H9 (cell line): ENCODE measurements around the gene CDC20. TPM values are rescaled to one million over a fixed set of nuclear protein-coding genes. Genes with fewer than 3 reads are reported as not detected.

Experiments used
- DNase-seq: peaks from one replicate; pipeline ENCODE4 v3.0.0-alpha.2; 2017
- H2AFZ ChIP-seq: one replicate; pipeline ENCODE4 v1.6.1; 2013; ENCODE audit warnings: mild to moderate bottlenecking, low read length, control low read depth, moderate library complexity
- H2AK5ac ChIP-seq: 2 replicates; pipeline ENCODE4 v1.6.1; 2013; ENCODE audit warnings: low read length, control low read depth, mixed read lengths; ENCODE audit not compliant: insufficient read length
- H2BK120ac ChIP-seq: one replicate; pipeline ENCODE4 v1.6.1; 2013; ENCODE audit warnings: low read depth, mild to moderate bottlenecking, low read length, control low read depth, inconsistent platforms; ENCODE audit not compliant: poor library complexity, severe bottlenecking
- H2BK12ac ChIP-seq: 2 replicates; pipeline ENCODE4 v1.6.1; 2013; ENCODE audit warnings: low read length, control low read depth, mixed read lengths, low read depth; ENCODE audit not compliant: insufficient read length
- H2BK15ac ChIP-seq: 2 replicates; pipeline ENCODE4 v1.6.1; 2013; ENCODE audit warnings: low read depth, low read length, control low read depth
- H2BK20ac ChIP-seq: one replicate; pipeline ENCODE4 v1.6.1; 2013; ENCODE audit warnings: low read depth, mild to moderate bottlenecking, low read length, control low read depth, inconsistent platforms; ENCODE audit not compliant: poor library complexity, severe bottlenecking
- H2BK5ac ChIP-seq: 2 replicates; pipeline ENCODE4 v1.6.1; 2013; ENCODE audit warnings: low read length, control low read depth, mixed read lengths; ENCODE audit not compliant: insufficient read length
- H3K14ac ChIP-seq: 2 replicates; pipeline ENCODE4 v1.6.1; 2013; ENCODE audit warnings: low read length, control low read depth; ENCODE audit not compliant: insufficient read depth
- H3K18ac ChIP-seq: 2 replicates; pipeline ENCODE4 v1.6.1; 2013; ENCODE audit warnings: low read depth, mild to moderate bottlenecking, mixed read lengths, low read length, control low read depth; ENCODE audit not compliant: insufficient read length
- H3K23ac ChIP-seq: 2 replicates; pipeline ENCODE4 v1.6.1; 2013; ENCODE audit warnings: low read length, control low read depth, mixed read lengths, low read depth; ENCODE audit not compliant: insufficient read length
- H3K23me2 ChIP-seq: 2 replicates; pipeline ENCODE4 v1.6.1; 2013; ENCODE audit warnings: low read depth, mild to moderate bottlenecking, mixed read lengths, low read length, control low read depth; ENCODE audit not compliant: insufficient read length, poor library complexity, severe bottlenecking
- H3K27ac ChIP-seq: 2 replicates; pipeline ENCODE4 v1.5.1; 2013; ENCODE audit warnings: low read length, control low read depth, mixed read lengths, low read depth; ENCODE audit not compliant: insufficient read length
- H3K27me3 ChIP-seq: 2 replicates; pipeline ENCODE4 v1.6.1; 2013; ENCODE audit warnings: low read length, control low read depth, inconsistent platforms; ENCODE audit not compliant: insufficient read depth
- H3K4ac ChIP-seq: 2 replicates; pipeline ENCODE4 v1.6.1; 2013; ENCODE audit warnings: low read depth, mild to moderate bottlenecking, control low read depth, inconsistent platforms, low read length, moderate library complexity
- H3K4me1 ChIP-seq: 2 replicates; pipeline ENCODE4 v1.6.1; 2013; ENCODE audit warnings: low read length, control low read depth, inconsistent platforms; ENCODE audit not compliant: insufficient read depth
- H3K4me2 ChIP-seq: 2 replicates; pipeline ENCODE4 v1.6.1; 2013; ENCODE audit warnings: low read length, control low read depth, mixed read lengths; ENCODE audit not compliant: insufficient read length, insufficient read depth
- H3K56ac ChIP-seq: 2 replicates; pipeline ENCODE4 v1.6.1; 2013; ENCODE audit warnings: low read depth, mild to moderate bottlenecking, mixed read lengths, low read length, control low read depth; ENCODE audit not compliant: insufficient read length
- H3K79me1 ChIP-seq: 2 replicates; pipeline ENCODE4 v1.6.1; 2013; ENCODE audit warnings: low read depth, mild to moderate bottlenecking, moderate library complexity, low read length, control low read depth, inconsistent platforms; ENCODE audit not compliant: insufficient read depth, poor library complexity, severe bottlenecking
- H3K79me2 ChIP-seq: 2 replicates; pipeline ENCODE4 v1.6.1; 2013; ENCODE audit warnings: low read length, control low read depth, inconsistent platforms; ENCODE audit not compliant: insufficient read depth
- H3K9ac ChIP-seq: 2 replicates; pipeline ENCODE4 v1.6.1; 2013; ENCODE audit warnings: low read length, control low read depth, mixed read lengths; ENCODE audit not compliant: insufficient read length; ENCODE audit errors: extremely low read depth
- H3K9me3 ChIP-seq: one replicate; pipeline ENCODE4 v1.6.1; 2013; ENCODE audit warnings: low read depth, low read length, inconsistent platforms; ENCODE audit not compliant: control insufficient read depth
- H3T11ph ChIP-seq: one replicate; pipeline ENCODE4 v1.6.1; 2013; ENCODE audit warnings: mild to moderate bottlenecking, low read length, control low read depth, inconsistent platforms
- H4K20me1 ChIP-seq: one replicate; pipeline ENCODE4 v1.6.1; 2013; ENCODE audit not compliant: control insufficient read depth, insufficient read length, insufficient read depth
- H4K5ac ChIP-seq: 2 replicates; pipeline ENCODE4 v1.6.1; 2013; ENCODE audit warnings: low read depth, mild to moderate bottlenecking, mixed read lengths, low read length, control low read depth; ENCODE audit not compliant: insufficient read length
- H4K8ac ChIP-seq: replicated peaks from 2 replicates; pipeline ENCODE4 v1.6.1; 2013; ENCODE audit warnings: low read length, control low read depth, mixed read lengths, low read depth; ENCODE audit not compliant: insufficient read length
- H4K91ac ChIP-seq: 2 replicates; pipeline ENCODE4 v1.6.1; 2013; ENCODE audit warnings: low read depth, mild to moderate bottlenecking, moderate library complexity, mixed read lengths, low read length, control low read depth; ENCODE audit not compliant: insufficient read length
- H3K27ac Mint-ChIP-seq, 3 experiments: 2 replicates in 2 of 3; 3 replicates in 1 of 3; pipeline ENCODE4 v1.8.0; 2020 to 2021; ENCODE audit warnings: mixed read lengths in 3 of 3, mild to moderate bottlenecking in 1 of 3, moderate library complexity in 1 of 3
- H3K27me3 Mint-ChIP-seq: 2 replicates; pipeline ENCODE4 v1.8.0; 2021; ENCODE audit warnings: low read depth, mild to moderate bottlenecking, moderate library complexity, mixed read lengths
- H3K36me3 Mint-ChIP-seq, 3 experiments: 2 replicates in 2 of 3; 3 replicates in 1 of 3; pipeline ENCODE4 v1.8.0; 2020 to 2021; ENCODE audit warnings: low read depth in 3 of 3, mixed read lengths in 3 of 3; ENCODE audit not compliant: insufficient read depth in 1 of 3
- H3K4me1 Mint-ChIP-seq, 2 experiments: 2 replicates each; pipeline ENCODE4 v1.8.0; 2020; ENCODE audit warnings: mixed read lengths in 2 of 2
- H3K4me3 Mint-ChIP-seq, 2 experiments: 2 replicates in 1 of 2; 3 replicates in 1 of 2; pipeline ENCODE4 v1.8.0; 2020 to 2021; ENCODE audit warnings: mild to moderate bottlenecking in 2 of 2, mixed read lengths in 2 of 2, moderate library complexity in 1 of 2
- H3K9me3 Mint-ChIP-seq, 2 experiments: 2 replicates in 1 of 2; 3 replicates in 1 of 2; pipeline ENCODE4 v1.8.0; 2020; ENCODE audit warnings: mild to moderate bottlenecking in 2 of 2, mixed read lengths in 2 of 2, moderate library complexity in 1 of 2
- WGBS: extraction: QIAGEN DNeasy Blood & Tissue Kit; methylation state at CpG from one replicate; pipeline ENCODE4 v1.1.7; 2013; ENCODE audit warnings: missing lambda C conversion rate, low lambda C conversion rate, mixed read lengths; ENCODE audit not compliant: insufficient read length; ENCODE audit errors: extremely low coverage; 5-methylcytosine and 5-hydroxymethylcytosine counted together
- total RNA-seq: library from RNA; stranded (reverse); gene quantifications from 2 replicates; pipeline ENCODE4 v1.2.1, GENCODE V29; 2021
- TF ChIP-seq, protein P1 (sequence below): fragments of 200-600 bp; sonication (generic); conservative IDR thresholded peaks from 3 replicates; pipeline ENCODE4 v1.8.0; 2021; ENCODE audit warnings: antibody characterized with exemption, mild to moderate bottlenecking

Gene CDC20
- total RNA-seq, 1 experiment from 2014 or later = 246 TPM

DNA sequence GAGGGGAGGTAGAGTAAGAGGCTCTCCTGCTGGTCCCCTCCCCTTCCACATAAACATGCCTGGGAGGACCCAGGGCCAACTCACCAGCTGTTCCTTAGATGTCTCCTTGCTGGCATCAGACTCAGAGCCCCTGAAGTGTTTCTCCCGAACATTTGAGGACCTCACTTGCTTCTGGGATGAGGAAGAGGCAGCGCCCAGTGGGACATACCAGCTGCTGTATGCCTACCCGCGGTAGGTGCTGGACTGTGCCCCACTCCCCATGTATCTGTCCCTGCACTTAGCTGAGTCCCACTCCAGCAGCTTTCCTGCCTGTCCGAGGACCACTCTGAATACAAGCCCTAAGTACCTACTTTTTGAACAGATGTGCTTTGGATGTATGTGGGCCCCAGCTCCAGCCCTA, 20.8 kb upstream of the CDC20 start:
- H3K4me1 ChIP-seq = no peaks in the 10 kb centered on the region
- H2AFZ ChIP-seq = no peak overlapping the region
- no peaks in the 10 kb centered on the region for H3K79me1 ChIP-seq
- H2BK5ac ChIP-seq = no peak overlapping the region
- H3K18ac ChIP-seq = no peak overlapping the region
- no peak overlapping the region for H3K4me2 ChIP-seq
- H4K5ac ChIP-seq = no peak overlapping the region
- H3K23me2 ChIP-seq = no peaks in the 10 kb centered on the region
- Mint-ChIP-seq H3K9me3 (no peaks in the 10 kb centered on the region), H3K4me1 (peaks cover 0 to 3% of the 10 kb centered on the region in 2 experiments; a peak in 1 of 4 replicates), H3K27ac (no peak overlapping the region), H3K36me3 (no peaks in the 10 kb centered on the region), H3K27me3 (peaks cover 23% of the 10 kb centered on the region), H3K4me3 (no peak overlapping the region)
- H3K9ac ChIP-seq = no peak overlapping the region
- no peak overlapping the region for H2AK5ac ChIP-seq
- no peak overlapping the region for H3K4ac ChIP-seq
- H4K20me1 ChIP-seq = no peaks in the 10 kb centered on the region
- H3K14ac ChIP-seq = no peak overlapping the region
- no peak overlapping the region for H4K8ac ChIP-seq
- no peak overlapping the region for H2BK15ac ChIP-seq
- no peak overlapping the region for H2BK20ac ChIP-seq
- WGBS = no CpG with 5 or more reads among the region's 5 CpGs
- H3T11ph ChIP-seq = no peak overlapping the region
- H3K27ac ChIP-seq = no peak overlapping the region
- no peak for DNase-seq
- H3K27me3 ChIP-seq = no peaks in the 10 kb centered on the region
- TF ChIP-seq, protein P1, sequence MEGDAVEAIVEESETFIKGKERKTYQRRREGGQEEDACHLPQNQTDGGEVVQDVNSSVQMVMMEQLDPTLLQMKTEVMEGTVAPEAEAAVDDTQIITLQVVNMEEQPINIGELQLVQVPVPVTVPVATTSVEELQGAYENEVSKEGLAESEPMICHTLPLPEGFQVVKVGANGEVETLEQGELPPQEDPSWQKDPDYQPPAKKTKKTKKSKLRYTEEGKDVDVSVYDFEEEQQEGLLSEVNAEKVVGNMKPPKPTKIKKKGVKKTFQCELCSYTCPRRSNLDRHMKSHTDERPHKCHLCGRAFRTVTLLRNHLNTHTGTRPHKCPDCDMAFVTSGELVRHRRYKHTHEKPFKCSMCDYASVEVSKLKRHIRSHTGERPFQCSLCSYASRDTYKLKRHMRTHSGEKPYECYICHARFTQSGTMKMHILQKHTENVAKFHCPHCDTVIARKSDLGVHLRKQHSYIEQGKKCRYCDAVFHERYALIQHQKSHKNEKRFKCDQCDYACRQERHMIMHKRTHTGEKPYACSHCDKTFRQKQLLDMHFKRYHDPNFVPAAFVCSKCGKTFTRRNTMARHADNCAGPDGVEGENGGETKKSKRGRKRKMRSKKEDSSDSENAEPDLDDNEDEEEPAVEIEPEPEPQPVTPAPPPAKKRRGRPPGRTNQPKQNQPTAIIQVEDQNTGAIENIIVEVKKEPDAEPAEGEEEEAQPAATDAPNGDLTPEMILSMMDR = no peak
- H2BK120ac ChIP-seq = no peak overlapping the region
- no peak overlapping the region for H2BK12ac ChIP-seq
- no peak overlapping the region for H4K91ac ChIP-seq
- no peak overlapping the region for H3K23ac ChIP-seq
- H3K56ac ChIP-seq = no peak overlapping the region
- H3K79me2 ChIP-seq = no peaks in the 10 kb centered on the region
- H3K9me3 ChIP-seq = no peaks in the 10 kb centered on the region
